IPS-NIHi11 (cell line): ENCODE results near the gene EXOC3L4.

ENCODE experiments used
- DNase-seq: peaks from one replicate; pipeline ENCODE4 v3.0.0; 2012; ENCODE audit warnings: mixed read lengths, low spot score

The EXOC3L4 gene

GRCh38 chr14:103070971-103071542 lies 23.5 kb upstream of the EXOC3L4 start:
- no peak for DNase-seq

- DNase-seq: no peak
Observed at GRCh38 chr14:103071544-103072251, 22.8 kb upstream of the EXOC3L4 start.

GRCh38 chr14:103072595-103073366 lies 21.7 kb upstream of the EXOC3L4 start:
- DNase-seq: no peak

GRCh38 chr14:103073367-103073875 lies 21.1 kb upstream of the EXOC3L4 start:
- no peak for DNase-seq

- no peak for DNase-seq
Observed at GRCh38 chr14:103073876-103074728, 20.4 kb upstream of the EXOC3L4 start.

- DNase-seq: peak; percentile 60
Observed at GRCh38 chr14:103074729-103075367, 19.7 kb upstream of the EXOC3L4 start.

- DNase-seq: peak; percentile 82
Observed at GRCh38 chr14:103078420-103078749, 16.1 kb upstream of the EXOC3L4 start.

- DNase-seq: no peak
Observed at GRCh38 chr14:103078860-103079587, 15.5 kb upstream of the EXOC3L4 start.

- DNase-seq: no peak
Observed at GRCh38 chr14:103081951-103082350, 12.6 kb upstream of the EXOC3L4 start.

- DNase-seq: peak; percentile 69
Observed at GRCh38 chr14:103084021-103084919, 10.3 kb upstream of the EXOC3L4 start, which contains the start of gene LBHD2. LBHD2 (plus strand) TSS chr14:103084210; CDS start chr14:103086013, 1,803 bp downstream.

GRCh38 chr14:103085106-103086091 lies 9.1 kb upstream of the EXOC3L4 start:
- DNase-seq: peak; percentile 80

GRCh38 chr14:103086771-103087342 lies 7.7 kb upstream of the EXOC3L4 start:
- DNase-seq: no peak

- DNase-seq: peak; percentile 56
Observed at GRCh38 chr14:103087343-103087835, 7.1 kb upstream of the EXOC3L4 start.

GRCh38 chr14:103088921-103089320 lies 5.6 kb upstream of the EXOC3L4 start:
- DNase-seq: no peak

GRCh38 chr14:103089386-103090335 lies 4.9 kb upstream of the EXOC3L4 start:
- DNase-seq: no peak

GRCh38 chr14:103090481-103091020 lies 4.0 kb upstream of the EXOC3L4 start:
- DNase-seq: no peak
